A549 treated with RU486 at 1 μM for 4 hours (cell line): Measurements from ENCODE around the gene TIGD6. TPM values are rescaled to one million over a fixed set of nuclear protein-coding genes. Genes with fewer than 3 reads are reported as not detected.

Experiments
- total RNA-seq: library from RNA; stranded (reverse); fragments of 200-300 nt; extraction: Qiagen RNA extraction; gene quantifications from 5 replicates; pipeline ENCODE4 v1.2.3, GENCODE V29; 2022; ENCODE audit warnings: low read depth

TIGD6 gene
- total RNA-seq: 4.7 to 6.1 TPM (median 5.8 TPM) in 5 replicates

GRCh38 chr5:150000256-150000989 lies at the start of gene TIGD6, which contains the start of gene HMGXB3:
TIGD6 (minus strand) TSS chr5:150000654; CDS start chr5:149996348, 4,306 bp downstream.
HMGXB3 (plus strand) TSS chr5:150000739; CDS start chr5:150004853, 4,114 bp downstream.

GRCh38 chr5:149960272-149961185 lies 39.9 kb downstream of the TIGD6 start, which contains the start of gene SLC26A2:
SLC26A2 (plus strand) TSS chr5:149960758; CDS start chr5:149977653, 16,895 bp downstream.

GRCh38 chr5:149944666-149945065 lies 55.8 kb downstream of the TIGD6 start, which contains the start of gene PDE6A:
PDE6A (minus strand) TSS chr5:149944793; CDS start chr5:149944673, 120 bp downstream.

Other genes with a start within 250 kb of the TIGD6 start
- 0.07 to 0.18 TPM (median 0.12 TPM) in 5 replicates for gene PDE6A, start 55.9 kb downstream of the TIGD6 start, total RNA-seq
- 11.5 to 28.7 TPM (median 27.5 TPM) in 5 replicates for gene SLC26A2, start 39.9 kb downstream of the TIGD6 start, total RNA-seq
- 25.2 to 31.7 TPM (median 29.2 TPM) in 5 replicates for gene HMGXB3, start 85 bp upstream of the TIGD6 start, total RNA-seq
- 0.05 to 0.33 TPM (median 0.21 TPM) in 4 of 5 replicates, not detected in the other for gene CSF1R, start 85.9 kb upstream of the TIGD6 start, total RNA-seq
- 0.10 to 1.5 TPM (median 0.17 TPM) in 5 replicates for gene PDGFRB, start 155.2 kb upstream of the TIGD6 start, total RNA-seq
- gene CDX1, start 166.1 kb upstream of the TIGD6 start, total RNA-seq: not detected in 5 replicates
- gene SLC6A7, start 189.4 kb upstream of the TIGD6 start, total RNA-seq: 0.03 TPM in 3 of 5 replicates, not detected in the others